ENCODE data around the gene LRCH1.

LRCH1 gene

GRCh38 chr13:46604226-46604990 lies 51.4 kb downstream of the LRCH1 start:
- ChIA-PET CTCF (no interaction called here), POLR2A (no interaction called here)
- TF ChIP-seq TARDBP (IDR thresholded peaks at IDR 0.05) (no peak), ARNT (IDR thresholded peaks at IDR 0.05) (no peak), LEF1 (IDR thresholded peaks at IDR 0.05; ENCODE audit: borderline replicate concordance) (no peak), HDGF (IDR thresholded peaks at IDR 0.05; ENCODE audit: borderline replicate concordance) (no peak), CTBP1 (IDR thresholded peaks at IDR 0.05; ENCODE audit: borderline replicate concordance) (no peak), NFRKB (IDR thresholded peaks at IDR 0.05) (no peak), BHLHE40 (IDR thresholded peaks at IDR 0.05; ENCODE audit: borderline replicate concordance) (no peak), FOXM1 (IDR thresholded peaks at IDR 0.05; ENCODE audit: borderline replicate concordance) (no peak), SUZ12 (IDR thresholded peaks at IDR 0.05) (no peak), SP1 (IDR thresholded peaks at IDR 0.05) (no peak), FOXA1 (IDR thresholded peaks at IDR 0.05) (no peak)
- DNase-seq (ENCODE audit: extremely low spot score), result no peak

- ChIA-PET POLR2A (no interaction called here), CTCF (no interaction called here)
- TF ChIP-seq FOXK2 (IDR thresholded peaks at IDR 0.05) (no peak), SUZ12 (IDR thresholded peaks at IDR 0.05) (no peak), BHLHE40 (IDR thresholded peaks at IDR 0.05; ENCODE audit: borderline replicate concordance) (no peak), ARNT (IDR thresholded peaks at IDR 0.05) (no peak), TARDBP (IDR thresholded peaks at IDR 0.05) (no peak), ZNF384 (IDR thresholded peaks at IDR 0.05) (no peak), FOXA1 (IDR thresholded peaks at IDR 0.05) (no peak), CTBP1 (IDR thresholded peaks at IDR 0.05; ENCODE audit: borderline replicate concordance) (no peak), L3MBTL2 (conservative IDR thresholded peaks at IDR 0.05) (no peak), SP1 (IDR thresholded peaks at IDR 0.05) (no peak), FOXM1 (IDR thresholded peaks at IDR 0.05; ENCODE audit: borderline replicate concordance) (no peak), HDGF (IDR thresholded peaks at IDR 0.05; ENCODE audit: borderline replicate concordance) (no peak), LEF1 (IDR thresholded peaks at IDR 0.05; ENCODE audit: borderline replicate concordance) (no peak), PKNOX1 (IDR thresholded peaks at IDR 0.05) (no peak)
- no peak for DNase-seq (ENCODE audit: extremely low spot score)
These were observed 52.3 kb downstream of the LRCH1 start for GRCh38 chr13:46605076-46605824.

GRCh38 chr13:46605825-46606554 lies 53.0 kb downstream of the LRCH1 start:
- no peak for DNase-seq (ENCODE audit: extremely low spot score)
- TF ChIP-seq PKNOX1 (IDR thresholded peaks at IDR 0.05) (no peak), CTBP1 (IDR thresholded peaks at IDR 0.05; ENCODE audit: borderline replicate concordance) (no peak), SUZ12 (IDR thresholded peaks at IDR 0.05) (no peak), BHLHE40 (IDR thresholded peaks at IDR 0.05; ENCODE audit: borderline replicate concordance) (no peak), NFRKB (IDR thresholded peaks at IDR 0.05) (no peak), LEF1 (IDR thresholded peaks at IDR 0.05; ENCODE audit: borderline replicate concordance) (no peak), ZNF384 (IDR thresholded peaks at IDR 0.05) (no peak), SP1 (IDR thresholded peaks at IDR 0.05) (no peak), FOXA1 (IDR thresholded peaks at IDR 0.05) (no peak)
- ChIA-PET POLR2A (no interaction called here), CTCF (no interaction called here)

GRCh38 chr13:46606970-46607369 lies 54.0 kb downstream of the LRCH1 start:
- POLR2A ChIA-PET, result no interaction called here

GRCh38 chr13:46607768-46608564 lies 55.0 kb downstream of the LRCH1 start:
- DNase-seq (ENCODE audit: extremely low spot score), result no peak
- CTCF ChIA-PET, result interaction anchor here (0.8 kb wide), 1 partner anchor 8 kb away, joined by 3 read pairs; no protein-coding TSS in a partner anchor
- TF ChIP-seq ZNF384 (IDR thresholded peaks at IDR 0.05) (no peak), FOXM1 (IDR thresholded peaks at IDR 0.05; ENCODE audit: borderline replicate concordance) (no peak), BHLHE40 (IDR thresholded peaks at IDR 0.05; ENCODE audit: borderline replicate concordance) (no peak), SUZ12 (IDR thresholded peaks at IDR 0.05) (no peak), L3MBTL2 (conservative IDR thresholded peaks at IDR 0.05) (no peak), PKNOX1 (IDR thresholded peaks at IDR 0.05) (no peak), FOXK2 (IDR thresholded peaks at IDR 0.05) (no peak), HDGF (IDR thresholded peaks at IDR 0.05; ENCODE audit: borderline replicate concordance) (no peak), LEF1 (IDR thresholded peaks at IDR 0.05; ENCODE audit: borderline replicate concordance) (no peak), ARNT (IDR thresholded peaks at IDR 0.05) (no peak), TARDBP (IDR thresholded peaks at IDR 0.05) (no peak), CTBP1 (IDR thresholded peaks at IDR 0.05; ENCODE audit: borderline replicate concordance) (no peak), SP1 (IDR thresholded peaks at IDR 0.05) (no peak), FOXA1 (IDR thresholded peaks at IDR 0.05) (no peak), ELF4 (IDR thresholded peaks at IDR 0.05) (no peak), NFRKB (IDR thresholded peaks at IDR 0.05) (no peak)
- POLR2A ChIA-PET, result no interaction called here

More at GRCh38 chr13:46606970-46607369, 54.0 kb downstream of the LRCH1 start:
- TF ChIP-seq L3MBTL2 (conservative IDR thresholded peaks at IDR 0.05) (no peak), HDGF (IDR thresholded peaks at IDR 0.05; ENCODE audit: borderline replicate concordance) (no peak), NFRKB (IDR thresholded peaks at IDR 0.05) (no peak), FOXA1 (IDR thresholded peaks at IDR 0.05) (no peak), ARNT (IDR thresholded peaks at IDR 0.05) (no peak), ELF4 (IDR thresholded peaks at IDR 0.05) (no peak), SUZ12 (IDR thresholded peaks at IDR 0.05) (no peak), LEF1 (IDR thresholded peaks at IDR 0.05; ENCODE audit: borderline replicate concordance) (no peak), CTBP1 (IDR thresholded peaks at IDR 0.05; ENCODE audit: borderline replicate concordance) (no peak)
- no peak for DNase-seq (ENCODE audit: extremely low spot score)
- CTCF ChIA-PET, result interaction anchor here (0.7 to 0.8 kb wide), 2 partner anchors 9 to 20 kb away, joined by 3 read pairs; no protein-coding TSS in a partner anchor

Data from HEK293T (cell line).